ENCODE measurements around the gene DNAH6. TPM values are rescaled to one million over a fixed set of nuclear protein-coding genes. Genes with fewer than 3 reads are reported as not detected.

The DNAH6 gene
- total RNA-seq, 1 experiment from 2014 or later = 0.39 TPM

DNA sequence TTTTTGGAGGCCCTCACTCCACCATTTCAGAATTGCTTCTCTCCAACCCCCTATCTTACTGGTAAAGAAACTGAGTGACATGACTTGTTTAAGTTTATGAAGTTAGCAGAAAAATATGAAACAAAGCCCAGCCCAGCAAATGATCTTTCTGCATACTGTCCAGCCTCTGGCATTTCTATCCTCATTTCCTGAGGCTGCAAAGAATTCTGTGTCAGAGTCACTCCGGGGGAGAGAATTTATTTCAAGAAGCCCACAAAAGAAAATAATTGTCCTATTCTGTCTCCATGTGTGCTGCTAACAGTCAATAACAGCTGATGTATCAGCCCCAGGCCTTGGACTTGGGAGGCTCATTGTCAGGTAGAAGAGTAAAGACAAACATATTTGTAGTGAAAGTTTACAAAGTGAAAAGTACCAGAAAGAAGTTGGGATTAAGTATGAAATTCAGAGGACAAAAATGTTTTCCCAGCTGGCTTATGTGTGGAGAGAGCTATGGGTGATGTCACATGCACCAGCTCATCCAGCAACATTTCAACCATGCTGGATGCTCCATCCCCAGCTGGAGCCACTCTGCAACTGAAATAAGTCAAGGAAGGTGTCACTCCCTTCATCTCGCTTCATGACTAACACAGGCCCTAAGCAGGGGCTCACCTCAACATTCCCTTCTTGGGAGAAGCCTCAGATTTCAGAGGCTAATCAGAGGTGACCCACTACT is 322.3 kb downstream of the DNAH6 start (continued):
- TF ChIP-seq, protein P1, sequence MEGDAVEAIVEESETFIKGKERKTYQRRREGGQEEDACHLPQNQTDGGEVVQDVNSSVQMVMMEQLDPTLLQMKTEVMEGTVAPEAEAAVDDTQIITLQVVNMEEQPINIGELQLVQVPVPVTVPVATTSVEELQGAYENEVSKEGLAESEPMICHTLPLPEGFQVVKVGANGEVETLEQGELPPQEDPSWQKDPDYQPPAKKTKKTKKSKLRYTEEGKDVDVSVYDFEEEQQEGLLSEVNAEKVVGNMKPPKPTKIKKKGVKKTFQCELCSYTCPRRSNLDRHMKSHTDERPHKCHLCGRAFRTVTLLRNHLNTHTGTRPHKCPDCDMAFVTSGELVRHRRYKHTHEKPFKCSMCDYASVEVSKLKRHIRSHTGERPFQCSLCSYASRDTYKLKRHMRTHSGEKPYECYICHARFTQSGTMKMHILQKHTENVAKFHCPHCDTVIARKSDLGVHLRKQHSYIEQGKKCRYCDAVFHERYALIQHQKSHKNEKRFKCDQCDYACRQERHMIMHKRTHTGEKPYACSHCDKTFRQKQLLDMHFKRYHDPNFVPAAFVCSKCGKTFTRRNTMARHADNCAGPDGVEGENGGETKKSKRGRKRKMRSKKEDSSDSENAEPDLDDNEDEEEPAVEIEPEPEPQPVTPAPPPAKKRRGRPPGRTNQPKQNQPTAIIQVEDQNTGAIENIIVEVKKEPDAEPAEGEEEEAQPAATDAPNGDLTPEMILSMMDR (IDR thresholded peaks at IDR 0.05) = no peak

DNA sequence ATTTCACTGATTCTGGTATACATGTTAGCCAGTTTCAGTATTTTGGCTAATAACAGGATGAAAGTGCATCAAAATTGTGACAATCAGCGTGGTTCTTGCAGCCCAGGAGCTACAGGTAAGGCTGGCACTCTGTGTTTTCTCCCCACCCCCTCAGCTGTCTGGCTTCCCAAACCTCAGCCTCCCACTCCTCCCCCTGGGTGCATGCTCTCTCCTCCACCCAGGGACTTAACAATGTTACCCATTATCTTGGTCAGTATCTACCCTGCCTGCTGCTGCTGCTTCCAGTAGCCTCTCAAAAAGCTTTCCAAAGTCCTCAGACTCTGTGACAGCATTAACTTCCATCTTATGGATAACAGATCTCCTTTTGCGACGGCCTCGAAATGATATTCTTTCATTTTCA is 323.6 kb downstream of the DNAH6 start:
- Mint-ChIP-seq H3K36me3 (peaks cover 16% of the 10 kb centered on the region), H3K27me3 (ENCODE audit: low read depth) (no peaks in the 10 kb centered on the region), H3K4me3 (no peak overlapping the region), H3K4me1 (peaks cover 8% of the 10 kb centered on the region; the same call in 1 of the 2 replicates), H3K27ac (no peak overlapping the region), H3K9me3 (peaks cover 21% of the 10 kb centered on the region)
- ATAC-seq (no peak; the same call in 1 of the 2 replicates), DNase-seq (ENCODE audit: low spot score) (no peak)
- ChIA-PET CTCF (no interaction called here), POLR2A (no interaction called here)
- TF ChIP-seq ZNF232 (CRISPR knock-in tag; IDR thresholded peaks at IDR 0.05) = no peak
- TF ChIP-seq, protein P2, sequence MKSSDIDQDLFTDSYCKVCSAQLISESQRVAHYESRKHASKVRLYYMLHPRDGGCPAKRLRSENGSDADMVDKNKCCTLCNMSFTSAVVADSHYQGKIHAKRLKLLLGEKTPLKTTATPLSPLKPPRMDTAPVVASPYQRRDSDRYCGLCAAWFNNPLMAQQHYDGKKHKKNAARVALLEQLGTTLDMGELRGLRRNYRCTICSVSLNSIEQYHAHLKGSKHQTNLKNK (CRISPR knock-in tag; IDR thresholded peaks at IDR 0.05) = no peak
- no peak for TF ChIP-seq MYBL2 (CRISPR knock-in tag; IDR thresholded peaks at IDR 0.05)
- TF ChIP-seq GABPB1 (CRISPR knock-in tag; IDR thresholded peaks at IDR 0.05) = no peak
- TF ChIP-seq TEAD4 (CRISPR knock-in tag; IDR thresholded peaks at IDR 0.05) = no peak
- TF ChIP-seq, protein P3, sequence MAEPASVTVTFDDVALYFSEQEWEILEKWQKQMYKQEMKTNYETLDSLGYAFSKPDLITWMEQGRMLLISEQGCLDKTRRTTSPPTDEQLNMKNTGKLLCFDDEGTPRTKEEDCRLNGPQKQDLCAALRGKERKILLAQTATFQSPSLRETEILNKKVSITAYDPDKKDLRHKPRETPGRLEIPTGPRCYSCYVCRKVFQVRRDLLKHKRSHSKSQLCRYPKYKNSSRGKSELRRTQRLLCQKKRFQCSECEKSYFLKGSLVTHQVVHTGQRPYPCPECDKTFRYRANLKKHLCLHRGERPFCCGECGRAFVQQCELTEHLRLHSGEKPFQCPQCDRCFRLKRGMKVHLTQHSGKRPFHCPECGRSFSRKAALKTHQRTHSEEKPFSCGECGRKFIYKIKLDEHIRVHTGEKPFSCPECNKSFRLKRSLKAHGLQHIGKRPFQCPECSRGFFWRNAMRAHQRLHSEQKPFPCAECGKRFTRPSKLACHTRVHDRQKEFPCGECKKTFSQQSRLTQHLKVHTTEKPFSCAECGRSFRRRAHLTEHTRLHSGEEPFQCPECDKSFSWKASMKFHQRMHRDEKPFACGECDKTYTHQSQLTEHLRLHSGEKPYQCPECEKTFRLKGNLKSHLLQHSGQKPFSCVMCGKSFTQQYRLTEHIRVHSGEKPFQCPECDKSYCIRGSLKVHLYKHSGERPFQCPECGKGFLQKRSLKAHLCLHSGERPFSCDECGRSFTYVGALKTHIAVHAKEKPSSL (CRISPR knock-in tag; conservative IDR thresholded peaks at IDR 0.05) = no peak
- TF ChIP-seq, protein P4, sequence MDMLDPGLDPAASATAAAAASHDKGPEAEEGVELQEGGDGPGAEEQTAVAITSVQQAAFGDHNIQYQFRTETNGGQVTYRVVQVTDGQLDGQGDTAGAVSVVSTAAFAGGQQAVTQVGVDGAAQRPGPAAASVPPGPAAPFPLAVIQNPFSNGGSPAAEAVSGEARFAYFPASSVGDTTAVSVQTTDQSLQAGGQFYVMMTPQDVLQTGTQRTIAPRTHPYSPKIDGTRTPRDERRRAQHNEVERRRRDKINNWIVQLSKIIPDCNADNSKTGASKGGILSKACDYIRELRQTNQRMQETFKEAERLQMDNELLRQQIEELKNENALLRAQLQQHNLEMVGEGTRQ (CRISPR knock-in tag; IDR thresholded peaks at IDR 0.05) = no peak
- TF ChIP-seq, protein P5, sequence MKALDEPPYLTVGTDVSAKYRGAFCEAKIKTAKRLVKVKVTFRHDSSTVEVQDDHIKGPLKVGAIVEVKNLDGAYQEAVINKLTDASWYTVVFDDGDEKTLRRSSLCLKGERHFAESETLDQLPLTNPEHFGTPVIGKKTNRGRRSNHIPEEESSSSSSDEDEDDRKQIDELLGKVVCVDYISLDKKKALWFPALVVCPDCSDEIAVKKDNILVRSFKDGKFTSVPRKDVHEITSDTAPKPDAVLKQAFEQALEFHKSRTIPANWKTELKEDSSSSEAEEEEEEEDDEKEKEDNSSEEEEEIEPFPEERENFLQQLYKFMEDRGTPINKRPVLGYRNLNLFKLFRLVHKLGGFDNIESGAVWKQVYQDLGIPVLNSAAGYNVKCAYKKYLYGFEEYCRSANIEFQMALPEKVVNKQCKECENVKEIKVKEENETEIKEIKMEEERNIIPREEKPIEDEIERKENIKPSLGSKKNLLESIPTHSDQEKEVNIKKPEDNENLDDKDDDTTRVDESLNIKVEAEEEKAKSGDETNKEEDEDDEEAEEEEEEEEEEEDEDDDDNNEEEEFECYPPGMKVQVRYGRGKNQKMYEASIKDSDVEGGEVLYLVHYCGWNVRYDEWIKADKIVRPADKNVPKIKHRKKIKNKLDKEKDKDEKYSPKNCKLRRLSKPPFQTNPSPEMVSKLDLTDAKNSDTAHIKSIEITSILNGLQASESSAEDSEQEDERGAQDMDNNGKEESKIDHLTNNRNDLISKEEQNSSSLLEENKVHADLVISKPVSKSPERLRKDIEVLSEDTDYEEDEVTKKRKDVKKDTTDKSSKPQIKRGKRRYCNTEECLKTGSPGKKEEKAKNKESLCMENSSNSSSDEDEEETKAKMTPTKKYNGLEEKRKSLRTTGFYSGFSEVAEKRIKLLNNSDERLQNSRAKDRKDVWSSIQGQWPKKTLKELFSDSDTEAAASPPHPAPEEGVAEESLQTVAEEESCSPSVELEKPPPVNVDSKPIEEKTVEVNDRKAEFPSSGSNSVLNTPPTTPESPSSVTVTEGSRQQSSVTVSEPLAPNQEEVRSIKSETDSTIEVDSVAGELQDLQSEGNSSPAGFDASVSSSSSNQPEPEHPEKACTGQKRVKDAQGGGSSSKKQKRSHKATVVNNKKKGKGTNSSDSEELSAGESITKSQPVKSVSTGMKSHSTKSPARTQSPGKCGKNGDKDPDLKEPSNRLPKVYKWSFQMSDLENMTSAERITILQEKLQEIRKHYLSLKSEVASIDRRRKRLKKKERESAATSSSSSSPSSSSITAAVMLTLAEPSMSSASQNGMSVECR (CRISPR knock-in tag; IDR thresholded peaks at IDR 0.05; ENCODE audit: borderline replicate concordance) = no peak
- TF ChIP-seq PRRX2 (CRISPR knock-in tag; IDR thresholded peaks at IDR 0.05) = no peak
- no peak for TF ChIP-seq SP1 (CRISPR knock-in tag; conservative IDR thresholded peaks at IDR 0.05)
- TF ChIP-seq, protein P6, sequence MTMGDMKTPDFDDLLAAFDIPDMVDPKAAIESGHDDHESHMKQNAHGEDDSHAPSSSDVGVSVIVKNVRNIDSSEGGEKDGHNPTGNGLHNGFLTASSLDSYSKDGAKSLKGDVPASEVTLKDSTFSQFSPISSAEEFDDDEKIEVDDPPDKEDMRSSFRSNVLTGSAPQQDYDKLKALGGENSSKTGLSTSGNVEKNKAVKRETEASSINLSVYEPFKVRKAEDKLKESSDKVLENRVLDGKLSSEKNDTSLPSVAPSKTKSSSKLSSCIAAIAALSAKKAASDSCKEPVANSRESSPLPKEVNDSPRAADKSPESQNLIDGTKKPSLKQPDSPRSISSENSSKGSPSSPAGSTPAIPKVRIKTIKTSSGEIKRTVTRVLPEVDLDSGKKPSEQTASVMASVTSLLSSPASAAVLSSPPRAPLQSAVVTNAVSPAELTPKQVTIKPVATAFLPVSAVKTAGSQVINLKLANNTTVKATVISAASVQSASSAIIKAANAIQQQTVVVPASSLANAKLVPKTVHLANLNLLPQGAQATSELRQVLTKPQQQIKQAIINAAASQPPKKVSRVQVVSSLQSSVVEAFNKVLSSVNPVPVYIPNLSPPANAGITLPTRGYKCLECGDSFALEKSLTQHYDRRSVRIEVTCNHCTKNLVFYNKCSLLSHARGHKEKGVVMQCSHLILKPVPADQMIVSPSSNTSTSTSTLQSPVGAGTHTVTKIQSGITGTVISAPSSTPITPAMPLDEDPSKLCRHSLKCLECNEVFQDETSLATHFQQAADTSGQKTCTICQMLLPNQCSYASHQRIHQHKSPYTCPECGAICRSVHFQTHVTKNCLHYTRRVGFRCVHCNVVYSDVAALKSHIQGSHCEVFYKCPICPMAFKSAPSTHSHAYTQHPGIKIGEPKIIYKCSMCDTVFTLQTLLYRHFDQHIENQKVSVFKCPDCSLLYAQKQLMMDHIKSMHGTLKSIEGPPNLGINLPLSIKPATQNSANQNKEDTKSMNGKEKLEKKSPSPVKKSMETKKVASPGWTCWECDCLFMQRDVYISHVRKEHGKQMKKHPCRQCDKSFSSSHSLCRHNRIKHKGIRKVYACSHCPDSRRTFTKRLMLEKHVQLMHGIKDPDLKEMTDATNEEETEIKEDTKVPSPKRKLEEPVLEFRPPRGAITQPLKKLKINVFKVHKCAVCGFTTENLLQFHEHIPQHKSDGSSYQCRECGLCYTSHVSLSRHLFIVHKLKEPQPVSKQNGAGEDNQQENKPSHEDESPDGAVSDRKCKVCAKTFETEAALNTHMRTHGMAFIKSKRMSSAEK (CRISPR knock-in tag; IDR thresholded peaks at IDR 0.05; ENCODE audit: borderline replicate concordance) = no peak
- TF ChIP-seq MXD4 (CRISPR knock-in tag; IDR thresholded peaks at IDR 0.05; ENCODE audit: borderline replicate concordance) = no peak
- no peak for TF ChIP-seq NFYB (CRISPR knock-in tag; conservative IDR thresholded peaks at IDR 0.05; ENCODE audit: low read depth)
- TF ChIP-seq, protein P7, sequence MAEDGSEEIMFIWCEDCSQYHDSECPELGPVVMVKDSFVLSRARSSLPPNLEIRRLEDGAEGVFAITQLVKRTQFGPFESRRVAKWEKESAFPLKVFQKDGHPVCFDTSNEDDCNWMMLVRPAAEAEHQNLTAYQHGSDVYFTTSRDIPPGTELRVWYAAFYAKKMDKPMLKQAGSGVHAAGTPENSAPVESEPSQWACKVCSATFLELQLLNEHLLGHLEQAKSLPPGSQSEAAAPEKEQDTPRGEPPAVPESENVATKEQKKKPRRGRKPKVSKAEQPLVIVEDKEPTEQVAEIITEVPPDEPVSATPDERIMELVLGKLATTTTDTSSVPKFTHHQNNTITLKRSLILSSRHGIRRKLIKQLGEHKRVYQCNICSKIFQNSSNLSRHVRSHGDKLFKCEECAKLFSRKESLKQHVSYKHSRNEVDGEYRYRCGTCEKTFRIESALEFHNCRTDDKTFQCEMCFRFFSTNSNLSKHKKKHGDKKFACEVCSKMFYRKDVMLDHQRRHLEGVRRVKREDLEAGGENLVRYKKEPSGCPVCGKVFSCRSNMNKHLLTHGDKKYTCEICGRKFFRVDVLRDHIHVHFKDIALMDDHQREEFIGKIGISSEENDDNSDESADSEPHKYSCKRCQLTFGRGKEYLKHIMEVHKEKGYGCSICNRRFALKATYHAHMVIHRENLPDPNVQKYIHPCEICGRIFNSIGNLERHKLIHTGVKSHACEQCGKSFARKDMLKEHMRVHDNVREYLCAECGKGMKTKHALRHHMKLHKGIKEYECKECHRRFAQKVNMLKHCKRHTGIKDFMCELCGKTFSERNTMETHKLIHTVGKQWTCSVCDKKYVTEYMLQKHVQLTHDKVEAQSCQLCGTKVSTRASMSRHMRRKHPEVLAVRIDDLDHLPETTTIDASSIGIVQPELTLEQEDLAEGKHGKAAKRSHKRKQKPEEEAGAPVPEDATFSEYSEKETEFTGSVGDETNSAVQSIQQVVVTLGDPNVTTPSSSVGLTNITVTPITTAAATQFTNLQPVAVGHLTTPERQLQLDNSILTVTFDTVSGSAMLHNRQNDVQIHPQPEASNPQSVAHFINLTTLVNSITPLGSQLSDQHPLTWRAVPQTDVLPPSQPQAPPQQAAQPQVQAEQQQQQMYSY (CRISPR knock-in tag; IDR thresholded peaks at IDR 0.05) = no peak

All from WTC11 (cell line).